ENCODE measurements around the gene BMPER.

Gene BMPER

GRCh38 chr7:34043461-34044305, 138.3 kb downstream of the BMPER start:
- no peak for DNase-seq (ENCODE audit: low read depth, low spot score)
- in situ Hi-C loops (cut with HindIII; ENCODE audit: low sequenced_read_pairs) = no loop called here
- H3K4me3 ChIP-seq (ENCODE audit: low read depth, low read length) = no peak overlapping the region
- TF ChIP-seq, protein P1, sequence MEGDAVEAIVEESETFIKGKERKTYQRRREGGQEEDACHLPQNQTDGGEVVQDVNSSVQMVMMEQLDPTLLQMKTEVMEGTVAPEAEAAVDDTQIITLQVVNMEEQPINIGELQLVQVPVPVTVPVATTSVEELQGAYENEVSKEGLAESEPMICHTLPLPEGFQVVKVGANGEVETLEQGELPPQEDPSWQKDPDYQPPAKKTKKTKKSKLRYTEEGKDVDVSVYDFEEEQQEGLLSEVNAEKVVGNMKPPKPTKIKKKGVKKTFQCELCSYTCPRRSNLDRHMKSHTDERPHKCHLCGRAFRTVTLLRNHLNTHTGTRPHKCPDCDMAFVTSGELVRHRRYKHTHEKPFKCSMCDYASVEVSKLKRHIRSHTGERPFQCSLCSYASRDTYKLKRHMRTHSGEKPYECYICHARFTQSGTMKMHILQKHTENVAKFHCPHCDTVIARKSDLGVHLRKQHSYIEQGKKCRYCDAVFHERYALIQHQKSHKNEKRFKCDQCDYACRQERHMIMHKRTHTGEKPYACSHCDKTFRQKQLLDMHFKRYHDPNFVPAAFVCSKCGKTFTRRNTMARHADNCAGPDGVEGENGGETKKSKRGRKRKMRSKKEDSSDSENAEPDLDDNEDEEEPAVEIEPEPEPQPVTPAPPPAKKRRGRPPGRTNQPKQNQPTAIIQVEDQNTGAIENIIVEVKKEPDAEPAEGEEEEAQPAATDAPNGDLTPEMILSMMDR (IDR thresholded peaks at IDR 0.05; ENCODE audit: low read depth, low read length) = no peak

- no peak overlapping the region for H3K4me3 ChIP-seq (ENCODE audit: low read depth, low read length)
- in situ Hi-C loops (cut with HindIII; ENCODE audit: low sequenced_read_pairs) = no loop called here
- no peak for DNase-seq (ENCODE audit: low read depth, low spot score)
- TF ChIP-seq, protein P1 (IDR thresholded peaks at IDR 0.05; ENCODE audit: low read depth, low read length) = no peak
These were observed 138.9 kb downstream of the BMPER start for GRCh38 chr7:34044306-34044643.

DNA sequence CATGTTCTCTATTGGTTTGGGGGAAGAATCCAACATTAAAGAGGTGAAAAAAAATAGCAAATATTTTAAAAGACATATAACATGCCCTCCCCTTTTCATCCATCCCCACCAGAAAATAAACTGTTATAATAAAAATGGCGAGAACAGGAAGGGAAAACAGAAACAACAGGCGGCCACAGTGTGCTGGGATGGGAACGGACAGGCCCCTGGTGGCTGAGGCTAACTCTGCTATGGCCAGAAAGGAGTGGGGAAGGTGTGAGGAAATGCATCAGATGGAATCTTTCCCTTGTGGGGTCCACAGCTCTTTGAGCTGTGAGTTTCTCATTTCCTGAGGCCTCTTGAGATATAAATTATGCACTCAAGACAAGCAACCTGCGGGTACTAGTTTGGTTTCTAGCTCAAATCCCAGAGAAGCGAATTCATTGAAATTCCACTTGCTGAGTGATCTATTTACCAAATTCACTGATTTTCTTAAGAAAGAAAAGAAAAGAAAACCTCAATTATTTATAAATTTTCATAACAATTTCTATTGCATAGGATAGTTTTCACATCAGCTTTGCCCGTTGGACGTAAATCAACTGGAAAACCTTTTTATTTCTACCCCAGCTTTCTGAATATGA, 139.5 kb downstream of the BMPER start:
- TF ChIP-seq, protein P1 (IDR thresholded peaks at IDR 0.05; ENCODE audit: low read depth, low read length) = peak; percentile 10
- DNase-seq (ENCODE audit: low read depth, low spot score) = no peak
- no peak overlapping the region for H3K4me3 ChIP-seq (ENCODE audit: low read depth, low read length)
- in situ Hi-C loops (cut with HindIII; ENCODE audit: low sequenced_read_pairs) = no loop called here

- in situ Hi-C loops (cut with HindIII; ENCODE audit: low sequenced_read_pairs) = no loop called here
- TF ChIP-seq, protein P1 (IDR thresholded peaks at IDR 0.05; ENCODE audit: low read depth, low read length) = no peak
- DNase-seq (ENCODE audit: low read depth, low spot score) = no peak
- H3K4me3 ChIP-seq (ENCODE audit: low read depth, low read length) = no peak overlapping the region
These were observed 143.1 kb downstream of the BMPER start for GRCh38 chr7:34048445-34048844.

DNA sequence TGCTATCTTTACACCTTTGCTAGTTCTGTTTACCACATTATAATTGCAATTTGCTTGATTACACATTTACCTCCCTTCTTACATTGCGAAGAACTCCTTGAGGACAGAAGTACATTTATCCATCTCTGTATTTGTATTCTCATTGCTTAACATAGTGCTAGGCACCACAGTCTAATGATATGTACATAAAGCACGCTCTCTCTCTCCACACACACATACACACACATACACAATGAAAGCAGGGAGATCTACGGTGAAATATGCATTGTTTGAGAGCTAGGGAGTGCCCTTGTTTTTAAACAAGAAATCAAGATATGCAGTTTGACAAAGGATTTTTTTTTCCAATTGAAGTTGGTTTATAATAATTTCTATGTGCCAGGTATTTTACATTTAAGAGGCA, 148.7 kb downstream of the BMPER start:
- in situ Hi-C loops (cut with HindIII; ENCODE audit: low sequenced_read_pairs) = no loop called here
- TF ChIP-seq, protein P1 (IDR thresholded peaks at IDR 0.05; ENCODE audit: low read depth, low read length) = no peak
- DNase-seq (ENCODE audit: low read depth, low spot score) = no peak
- H3K4me3 ChIP-seq (ENCODE audit: low read depth, low read length) = no peak overlapping the region

DNA sequence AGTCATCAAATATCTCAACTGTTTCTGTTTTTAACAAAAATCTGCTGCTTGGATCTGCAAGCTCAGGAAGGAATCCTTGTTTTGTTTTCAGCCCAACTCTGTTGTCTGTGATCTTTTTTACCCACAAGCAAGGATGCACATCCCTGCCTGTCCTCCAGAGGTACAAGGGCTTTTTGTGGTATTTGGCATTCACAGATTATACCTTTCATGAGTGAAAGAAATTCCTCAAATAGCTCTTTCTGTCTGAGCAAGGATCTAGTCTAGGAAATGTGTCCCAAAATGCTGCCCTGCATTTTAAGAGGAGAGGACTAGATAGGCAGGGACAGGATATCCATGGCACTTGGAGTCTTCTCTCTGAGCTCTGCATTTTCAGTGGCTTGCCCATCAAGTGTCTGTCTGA, 151.8 kb downstream of the BMPER start:
- in situ Hi-C loops (cut with HindIII; ENCODE audit: low sequenced_read_pairs) = no loop called here
- TF ChIP-seq, protein P1 (IDR thresholded peaks at IDR 0.05; ENCODE audit: low read depth, low read length) = no peak
- no peak overlapping the region for H3K4me3 ChIP-seq (ENCODE audit: low read depth, low read length)
- DNase-seq (ENCODE audit: low read depth, low spot score) = no peak
